ENCODE data around the gene IGSF23.

GRCh38 chr19:44649578-44650145 lies 36.3 kb downstream of the IGSF23 start:
- no peak for TF ChIP-seq EZH2 (IDR thresholded peaks at IDR 0.05; ENCODE audit: borderline replicate concordance, low read length)
- no peak for TF ChIP-seq CTCF (IDR thresholded peaks at IDR 0.05; ENCODE audit: low read length)
